ENCODE results near the gene LDLRAD4.

GRCh38 chr18:13371689-13372418 is 153.3 kb downstream of the LDLRAD4 start:
- TF ChIP-seq TBP (optimal IDR thresholded peaks at IDR 0.05; ENCODE audit: low read depth, low read length) (no peak), MAFK (IDR thresholded peaks at IDR 0.05; ENCODE audit: low read length) (no peak), POLR2A (conservative IDR thresholded peaks at IDR 0.05) (no peak), NR3C1 (CRISPR knock-in tag; IDR thresholded peaks at IDR 0.05) (no peak)
- TF ChIP-seq, protein P1, sequence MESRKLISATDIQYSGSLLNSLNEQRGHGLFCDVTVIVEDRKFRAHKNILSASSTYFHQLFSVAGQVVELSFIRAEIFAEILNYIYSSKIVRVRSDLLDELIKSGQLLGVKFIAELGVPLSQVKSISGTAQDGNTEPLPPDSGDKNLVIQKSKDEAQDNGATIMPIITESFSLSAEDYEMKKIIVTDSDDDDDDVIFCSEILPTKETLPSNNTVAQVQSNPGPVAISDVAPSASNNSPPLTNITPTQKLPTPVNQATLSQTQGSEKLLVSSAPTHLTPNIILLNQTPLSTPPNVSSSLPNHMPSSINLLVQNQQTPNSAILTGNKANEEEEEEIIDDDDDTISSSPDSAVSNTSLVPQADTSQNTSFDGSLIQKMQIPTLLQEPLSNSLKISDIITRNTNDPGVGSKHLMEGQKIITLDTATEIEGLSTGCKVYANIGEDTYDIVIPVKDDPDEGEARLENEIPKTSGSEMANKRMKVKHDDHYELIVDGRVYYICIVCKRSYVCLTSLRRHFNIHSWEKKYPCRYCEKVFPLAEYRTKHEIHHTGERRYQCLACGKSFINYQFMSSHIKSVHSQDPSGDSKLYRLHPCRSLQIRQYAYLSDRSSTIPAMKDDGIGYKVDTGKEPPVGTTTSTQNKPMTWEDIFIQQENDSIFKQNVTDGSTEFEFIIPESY (CRISPR knock-in tag; IDR thresholded peaks at IDR 0.05) = no peak

Measured in K562 (cell line).